ENCODE results near the gene IFRD2.
A peak's percentile ranks its signal among the peaks of the same experiment; 100 is the strongest.
"Not testable (repeated sequence)": the region's sequence is repeated elsewhere in the genome, so short reads cannot be mapped to it uniquely, and the experiment has no call there.

Gene IFRD2

GRCh38 chr3:50266017-50266416 lies 26.2 kb downstream of the IFRD2 start:
- DNase-seq = no peak

- DNase-seq = no peak
Observed at GRCh38 chr3:50265571-50265970, 26.7 kb downstream of the IFRD2 start.

- no peak for DNase-seq
Observed at GRCh38 chr3:50264964-50265485, 27.2 kb downstream of the IFRD2 start.

GRCh38 chr3:50264383-50264963 lies 27.8 kb downstream of the IFRD2 start:
- no peak for DNase-seq

GRCh38 chr3:50263478-50264382 lies 28.5 kb downstream of the IFRD2 start:
- no peak for DNase-seq

GRCh38 chr3:50262778-50263177 lies 29.5 kb downstream of the IFRD2 start:
- no peak for DNase-seq

GRCh38 chr3:50262200-50262599 lies 30.0 kb downstream of the IFRD2 start:
- not testable (repeated sequence) for DNase-seq

GRCh38 chr3:50261505-50261904 lies 30.7 kb downstream of the IFRD2 start:
- no peak for DNase-seq

- DNase-seq = no peak
Observed at GRCh38 chr3:50260942-50261441, 31.2 kb downstream of the IFRD2 start.

GRCh38 chr3:50260027-50260941 lies 31.9 kb downstream of the IFRD2 start:
- peak; percentile 68 to 81 (median 73) for DNase-seq

- DNase-seq = no peak
Observed at GRCh38 chr3:50259432-50260026, 32.7 kb downstream of the IFRD2 start.

GRCh38 chr3:50258979-50259378 lies 33.2 kb downstream of the IFRD2 start:
- DNase-seq = no peak

GRCh38 chr3:50258029-50258680 lies 34.1 kb downstream of the IFRD2 start:
- DNase-seq = no peak

GRCh38 chr3:50256978-50257890 lies 35.0 kb downstream of the IFRD2 start:
- peak in 1 of 5 donors; percentile 18 for DNase-seq

- no peak for DNase-seq
Observed at GRCh38 chr3:50255251-50255615, 37.0 kb downstream of the IFRD2 start.

GRCh38 chr3:50254577-50255250 lies 37.5 kb downstream of the IFRD2 start:
- DNase-seq = no peak

- no peak for DNase-seq
Observed at GRCh38 chr3:50251220-50251619, 41.0 kb downstream of the IFRD2 start.

- no peak for DNase-seq
Observed at GRCh38 chr3:50250514-50250913, 41.7 kb downstream of the IFRD2 start.

GRCh38 chr3:50249457-50249856 lies 42.8 kb downstream of the IFRD2 start:
- DNase-seq = no peak

GRCh38 chr3:50248387-50248786 lies 43.8 kb downstream of the IFRD2 start:
- DNase-seq = no peak
